ENCODE data around the gene C16orf96.

- TF ChIP-seq CTCF (IDR thresholded peaks at IDR 0.05) (no peak), POLR2A (IDR thresholded peaks at IDR 0.05) (no peak)
These were observed 3.6 kb upstream of the C16orf96 start for GRCh38 chr16:4552541-4552940.
